Heart right ventricle (tissue), 16 donors: ENCODE data around the gene THAP8. TPM values are rescaled to one million over a fixed set of nuclear protein-coding genes. Genes with fewer than 3 reads are reported as not detected.

Experiments
- ATAC-seq, 8 donors: fragments of 200-7000 bp; cut with Tn5 transposase; one replicate each; pipeline ENCODE4 v1.9.1; 2020; ENCODE audit warnings: mild to moderate bottlenecking in 8 of 8, moderate library complexity in 8 of 8, moderate number of reproducible peaks in 1 of 8
- DNase-seq, 2 donors: peaks; one replicate each; pipeline ENCODE4 v3.0.0-alpha.2; 2020
- H3K27ac ChIP-seq, 10 donors: fragments of 200-600 bp; sonication (generic) in 2 of 10; one replicate each; pipeline versions ENCODE4 v1.5.0 to v1.8.0; 2020 to 2022; ENCODE audit warnings: mild to moderate bottlenecking in 3 of 10
- H3K27me3 ChIP-seq, 7 donors: fragments of 200-600 bp; one replicate each; pipeline ENCODE4 v1.8.0; 2021 to 2022; ENCODE audit warnings: mild to moderate bottlenecking in 2 of 7
- H3K36me3 ChIP-seq, 9 donors: fragments of 200-600 bp; sonication (generic) in 1 of 9; one replicate each; pipeline versions ENCODE4 v1.5.0 to v1.8.0; 2020 to 2022; ENCODE audit warnings: mild to moderate bottlenecking in 2 of 9
- H3K4me1 ChIP-seq, 9 donors: fragments of 200-600 bp; sonication (generic) in 1 of 9; one replicate each; pipeline versions ENCODE4 v1.5.0 to v1.8.0; 2020 to 2022; ENCODE audit warnings: mild to moderate bottlenecking in 4 of 9
- H3K4me3 ChIP-seq, 10 donors: fragments of 200-600 bp; sonication (generic) in 2 of 10; one replicate each; pipeline versions ENCODE4 v1.5.0 to v1.8.0; 2020 to 2022; ENCODE audit warnings: mild to moderate bottlenecking in 7 of 10, moderate library complexity in 2 of 10
- H3K9me3 ChIP-seq, 11 donors: fragments of 200-600 bp in 10 of 11; sonication (generic) in 2 of 11; one replicate each; pipeline versions ENCODE4 v1.5.0 to v1.8.0; 2013 to 2022; ENCODE audit warnings: mild to moderate bottlenecking in 2 of 11, control low read depth in 1 of 11, moderate library complexity in 1 of 11
- CTCF ChIP-seq, 9 donors: fragments of 200-600 bp; sonication (generic) in 2 of 9; IDR thresholded peaks; one replicate each; pipeline versions ENCODE4 v1.5.0 to v1.8.0; 2021 to 2022; ENCODE audit warnings: antibody characterized with exemption in 9 of 9, mild to moderate bottlenecking in 5 of 9, moderate library complexity in 1 of 9
- WGBS, 2 donors: extraction: QIAGEN DNeasy Blood & Tissue Kit; methylation state at CpG; one replicate each; pipeline ENCODE4 v1.1.7; 2013; ENCODE audit warnings: inconsistent platforms in 1 of 2; 5-methylcytosine and 5-hydroxymethylcytosine counted together
- intact Hi-C, 10 donors: fragments of 100-400 bp; cut with DNase I; formaldehyde crosslinking; loops; one replicate each; pipeline versions ENCODE4 v1.11.1 to v1.14.2; 2022
- polyA plus RNA-seq, 2 donors: library from polyadenylated mRNA; stranded (reverse); fragments of 200-250 nt; gene quantifications; one replicate each; pipeline ENCODE4 v1.2.3, GENCODE V29; 2013
- total RNA-seq, 10 donors: library from RNA; stranded (reverse); fragmentation: NEBNext Ultra II Directional in 3 of 10; extraction: Animal tissue kit (Norgen Biotek cat#: 25700) in 3 of 10; gene quantifications; one replicate each; pipeline versions ENCODE4 v1.2.1 to v1.2.4, GENCODE V29; 2021 to 2023
- donor health status: Arrhythmogenic right ventricular cardiomyopathy.
- donor health status: ischemic (EF 13 %, LVEDD 7.1; RV severe dilation, severe dysfunction).
- donor health status: healthy with polysubstance abuse.
- donor health status: DM: no; HTN: yes; CAD: no.
- donor health status: DM: no; HTN: no; CAD: no.
- donor health status: ischemic (EF 25% LVEDD 6.9; RV normal size, moderate dysfunction).
- donor health status: ischemic (EF 25% LVEDD 5.7; RV mildly dilated, moderate dysfunction).
- donor health status: healthy.
- donor health status: DM: yes; HTN: yes; CAD: no.
- donor health status: Ischemic cardiomyopathy.
- donor health status: ischemic (EF 35%, LVEDD 5.7; RV mildly dilated, moderate dysfunction).
- donor health status: nonischemic (EF 11% LVEDD 7.7; RV severe dilation, severe dysfunction).
- donor health status: DM: yes; HTN: yes; CAD: no.
- donor health status: PGD.
- donor health status: ischemic (EF 29% LVEDD 5.4; RV normal size, mild dysfunction).
- donor health status: nonischemic (EF 23%, LVEDD 6.1; RV moderate dilation, normal function).

THAP8 gene
- total and polyA plus RNA-seq, 12 donors, result 2.7 to 7.7 (median 4.5) TPM

GRCh38 chr19:36051637-36052036, 2.4 kb downstream of the THAP8 start:
- Histone ChIP-seq H3K9me3 (no peaks in the 10 kb centered on the region), H3K4me3 (no peak overlapping the region), H3K36me3 (no peaks in the 10 kb centered on the region), H3K27me3 (no peaks in the 10 kb centered on the region), H3K27ac (no peak overlapping the region), H3K4me1 (peaks cover 3 to 21% (median 16%) of the 10 kb centered on the region in 9 donors)
- intact Hi-C loops, result loop anchor here in 3 of 10 donors (5.0 to 10.0 kb wide), 3 partner anchors 39 to 63 kb away; partner anchors contain the start of genes ALKBH6 (in 1 of the 3), OVOL3 (in 1 of the 3), POLR2I (in 1 of the 3) and SDHAF1 (in 1 of the 3)
- no peak for TF ChIP-seq CTCF (IDR thresholded peaks at IDR 0.05)
- no peak for ATAC-seq
- no peak for DNase-seq
- WGBS, 2 donors, result 96 to 98% methylated on average over 4 of the region's 4 CpGs

GRCh38 chr19:36051236-36051635, 2.8 kb downstream of the THAP8 start:
- peaks cover 3 to 21% (median 16%) of the 10 kb centered on the region in 9 donors for H3K4me1 ChIP-seq
- H3K27ac ChIP-seq, result no peak overlapping the region
- DNase-seq (no peak), ATAC-seq (no peak)
- peak in 5 of 9 donors; percentile 14 to 34 (median 24) for TF ChIP-seq CTCF (IDR thresholded peaks at IDR 0.05)
- H3K4me3 ChIP-seq, result no peak overlapping the region
- intact Hi-C loops, result loop anchor here in 3 of 10 donors (5.0 to 10.0 kb wide), 3 partner anchors 39 to 64 kb away; partner anchors contain the start of genes ALKBH6 (in 1 of the 3), OVOL3 (in 1 of the 3), POLR2I (in 1 of the 3) and SDHAF1 (in 1 of the 3)
- no peaks in the 10 kb centered on the region for H3K9me3 ChIP-seq
- 53 to 55% methylated on average over 3 of the region's 3 CpGs for WGBS, 2 donors
- no peaks in the 10 kb centered on the region for H3K27me3 ChIP-seq
- peaks cover 0 to 2% (median 0%) of the 10 kb centered on the region in 9 donors for H3K36me3 ChIP-seq

- Histone ChIP-seq H3K27me3 (no peaks in the 10 kb centered on the region), H3K36me3 (peaks cover 0 to 5% (median 0%) of the 10 kb centered on the region in 9 donors), H3K4me3 (no peak overlapping the region), H3K9me3 (peaks cover 0 to 3% (median 0%) of the 10 kb centered on the region in 11 donors), H3K4me1 (peaks cover 0 to 11% (median 6%) of the 10 kb centered on the region in 9 donors), H3K27ac (no peak overlapping the region)
- WGBS, 2 donors, result 84 to 92% methylated on average over 4 of the region's 4 CpGs
- ATAC-seq (no peak), DNase-seq (no peak)
- intact Hi-C loops, result no loop called here
- TF ChIP-seq CTCF (IDR thresholded peaks at IDR 0.05), result no peak
Observed at GRCh38 chr19:36049080-36049698, 4.9 kb downstream of the THAP8 start.

GRCh38 chr19:36047835-36048234, 6.2 kb downstream of the THAP8 start:
- ATAC-seq (no peak), DNase-seq (no peak)
- no peaks in the 10 kb centered on the region for H3K27me3 ChIP-seq
- no peak overlapping the region for H3K4me3 ChIP-seq
- intact Hi-C loops, result no loop called here
- peaks cover 0 to 3% (median 0%) of the 10 kb centered on the region in 11 donors for H3K9me3 ChIP-seq
- peaks cover 0 to 3% (median 1%) of the 10 kb centered on the region in 9 donors for H3K4me1 ChIP-seq
- H3K36me3 ChIP-seq, result peaks cover 0 to 5% (median 0%) of the 10 kb centered on the region in 9 donors
- no peak overlapping the region for H3K27ac ChIP-seq
- no peak for TF ChIP-seq CTCF (IDR thresholded peaks at IDR 0.05)
